Hepatocyte (in vitro differentiated cells): ENCODE measurements around the gene GSN.

Experiments
- CTCF ChIP-seq: fragments of 200-600 bp; sonication (generic); IDR thresholded peaks from 2 replicates; pipeline ENCODE4 v1.5.1; 2016; ENCODE audit warnings: antibody characterized with exemption, mild to moderate bottlenecking; ENCODE audit not compliant: poor library complexity
- EZH2 ChIP-seq: fragments of 200-600 bp; sonication (generic); IDR thresholded peaks from 2 replicates; pipeline ENCODE4 v1.6.1; 2016; ENCODE audit warnings: antibody characterized with exemption, mild to moderate bottlenecking, borderline replicate concordance
- EZH2phosphoT487 ChIP-seq: fragments of 200-600 bp; sonication (generic); IDR thresholded peaks from one replicate; pipeline ENCODE4 v1.6.1; 2018; ENCODE audit warnings: antibody characterized with exemption, mild to moderate bottlenecking, low read depth, moderate library complexity; ENCODE audit not compliant: unreplicated experiment, severe bottlenecking

GRCh38 chr9:121277518-121278295 is 9.7 kb downstream of the GSN start:
- TF ChIP-seq EZH2 (no peak), CTCF (no peak), EZH2phosphoT487 (no peak)
